MM.1S (cell line): ENCODE results near the gene AAK1.
"Not testable (repeated sequence)": the region's sequence is repeated elsewhere in the genome, so short reads cannot be mapped to it uniquely, and the experiment has no call there.

Experiments used
- DNase-seq: peaks from one replicate; pipeline ENCODE4 v3.0.0-alpha.2; 2015
- H2AFZ ChIP-seq: fragments of 300-600 bp; sonication (generic); 2 replicates; pipeline ENCODE4 v1.6.0; 2016; ENCODE audit warnings: antibody characterized with exemption, low read length
- H3F3A ChIP-seq: fragments of 300-600 bp; sonication (generic); 2 replicates; pipeline ENCODE4 v1.6.1; 2016; ENCODE audit warnings: mild to moderate bottlenecking, antibody characterized with exemption, low read length, moderate library complexity, mixed read lengths; ENCODE audit not compliant: insufficient read depth
- H3K27ac ChIP-seq: fragments of 300-600 bp; sonication (generic); 2 replicates; pipeline ENCODE4 v1.5.1; 2016; ENCODE audit warnings: mild to moderate bottlenecking, low read length
- H3K27me3 ChIP-seq: fragments of 300-600 bp; sonication (generic); replicated peaks from 2 replicates; pipeline ENCODE4 v1.6.0; 2016; ENCODE audit warnings: low read length; ENCODE audit not compliant: insufficient read depth
- H3K36me3 ChIP-seq: fragments of 300-600 bp; sonication (generic); replicated peaks from 2 replicates; pipeline ENCODE4 v1.6.1; 2016; ENCODE audit warnings: mild to moderate bottlenecking, low read length, mixed read lengths; ENCODE audit not compliant: insufficient read depth
- H3K4me1 ChIP-seq: fragments of 300-600 bp; sonication (generic); 2 replicates; pipeline ENCODE4 v1.6.1; 2016; ENCODE audit warnings: low read length, mixed read lengths
- H3K4me2 ChIP-seq: fragments of 300-600 bp; sonication (generic); 2 replicates; pipeline ENCODE4 v1.6.0; 2016; ENCODE audit warnings: low read depth, low read length
- H3K4me3 ChIP-seq: fragments of 300-600 bp; sonication (generic); 2 replicates; pipeline ENCODE4 v1.5.1; 2016; ENCODE audit warnings: low read length, mixed read lengths
- H3K79me2 ChIP-seq: fragments of 300-600 bp; sonication (generic); 2 replicates; pipeline ENCODE4 v1.6.1; 2016; ENCODE audit warnings: mixed run types, low read length, mixed read lengths
- H3K9ac ChIP-seq: fragments of 300-600 bp; sonication (generic); 2 replicates; pipeline ENCODE4 v1.6.1; 2016; ENCODE audit warnings: low read length, mixed read lengths
- H3K9me2 ChIP-seq: fragments of 300-600 bp; sonication (generic); replicated peaks from 2 replicates; pipeline ENCODE4 v1.6.1; 2016; ENCODE audit warnings: mild to moderate bottlenecking, low read length, mixed read lengths; ENCODE audit not compliant: insufficient read depth
- H3K9me3 ChIP-seq: fragments of 300-600 bp; sonication (generic); replicated peaks from 2 replicates; pipeline ENCODE4 v1.6.1; 2016; ENCODE audit warnings: mild to moderate bottlenecking, low read length, mixed read lengths; ENCODE audit not compliant: insufficient read depth
- H4K20me1 ChIP-seq: fragments of 300-600 bp; sonication (generic); 2 replicates; pipeline ENCODE4 v1.6.1; 2016; ENCODE audit warnings: mild to moderate bottlenecking, low read length, moderate library complexity, mixed read lengths; ENCODE audit not compliant: insufficient read depth
- CTCF ChIP-seq: fragments of 300-600 bp; sonication (generic); IDR thresholded peaks from 2 replicates; pipeline ENCODE4 v1.5.1; 2016; ENCODE audit warnings: antibody characterized with exemption, low read length, mixed read lengths
- EZH2 ChIP-seq: fragments of 300-600 bp; sonication (generic); optimal IDR thresholded peaks from 2 replicates; pipeline ENCODE3; 2017; ENCODE audit warnings: low read depth, mild to moderate bottlenecking, antibody characterized with exemption, low read length, mixed read lengths
- EZH2phosphoT487 ChIP-seq: fragments of 300-600 bp; sonication (generic); IDR thresholded peaks from 2 replicates; pipeline ENCODE4 v1.6.1; 2018; ENCODE audit warnings: antibody characterized with exemption, low read length

AAK1 gene

DNA sequence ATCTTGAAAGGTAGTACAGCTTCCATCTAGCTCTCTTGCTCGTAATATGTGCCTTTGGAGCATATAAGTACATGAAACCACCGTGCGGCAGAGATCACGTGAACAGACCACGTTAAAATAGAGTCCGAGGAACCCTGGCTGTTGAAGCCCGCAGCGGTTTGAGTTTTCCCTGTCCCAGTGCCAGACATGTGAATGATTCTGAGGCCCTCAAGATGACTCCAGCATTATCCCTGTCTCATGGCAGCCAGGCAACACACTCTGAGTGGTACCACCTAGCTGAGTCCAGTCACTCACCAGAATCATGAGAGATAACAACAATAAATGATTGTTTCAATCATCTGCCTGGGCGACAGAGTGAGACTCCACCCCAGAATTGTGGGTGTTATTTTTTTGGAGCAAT lies 21.6 kb upstream of the AAK1 start:
- DNase-seq: no peak
- Histone ChIP-seq H3K9me2 (no peaks in the 10 kb centered on the region), H3K27me3 (no peaks in the 10 kb centered on the region), H2AFZ (no peak overlapping the region), H3K36me3 (no peaks in the 10 kb centered on the region), H3K4me1 (no peaks in the 10 kb centered on the region), H3K9me3 (no peaks in the 10 kb centered on the region), H3K4me2 (no peak overlapping the region), H3K79me2 (no peaks in the 10 kb centered on the region), H4K20me1 (no peaks in the 10 kb centered on the region), H3K27ac (no peak overlapping the region), H3K9ac (no peak overlapping the region), H3K4me3 (no peak overlapping the region), H3F3A (no peaks in the 10 kb centered on the region)
- TF ChIP-seq EZH2: no peak
- TF ChIP-seq CTCF: no peak
- no peak for TF ChIP-seq EZH2phosphoT487

DNA sequence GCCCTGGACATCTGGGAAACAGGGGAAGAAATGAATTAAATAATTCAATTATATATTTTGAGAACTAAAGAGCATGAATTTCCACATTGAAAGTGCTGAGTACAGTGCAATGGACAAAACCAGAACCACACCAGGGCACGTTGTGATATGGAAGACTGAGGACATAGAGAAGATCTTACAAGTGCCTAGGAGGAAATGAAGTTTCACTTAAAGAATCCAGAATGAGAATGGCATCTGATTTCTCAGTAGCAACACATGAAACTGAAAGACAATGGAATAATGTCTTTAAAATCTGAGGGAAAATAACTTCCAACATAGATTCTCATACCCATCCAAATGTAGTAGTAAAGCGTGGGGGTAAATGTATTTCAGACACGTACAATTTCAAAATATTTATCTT lies 20.3 kb upstream of the AAK1 start:
- Histone ChIP-seq H3K36me3 (no peaks in the 10 kb centered on the region), H2AFZ (no peak overlapping the region), H3K9me2 (no peaks in the 10 kb centered on the region), H3K79me2 (no peaks in the 10 kb centered on the region), H4K20me1 (no peaks in the 10 kb centered on the region), H3K4me2 (no peak overlapping the region), H3K27me3 (no peaks in the 10 kb centered on the region), H3K4me3 (no peak overlapping the region), H3K9me3 (no peaks in the 10 kb centered on the region), H3K4me1 (no peaks in the 10 kb centered on the region), H3K27ac (no peak overlapping the region), H3K9ac (no peak overlapping the region), H3F3A (no peaks in the 10 kb centered on the region)
- no peak for TF ChIP-seq EZH2
- no peak for TF ChIP-seq CTCF
- TF ChIP-seq EZH2phosphoT487: no peak
- no peak for DNase-seq

- not testable (repeated sequence) for DNase-seq, H3K9me3 ChIP-seq, H2AFZ ChIP-seq, H3K9ac ChIP-seq, H4K20me1 ChIP-seq, H3K4me1 ChIP-seq, H3K79me2 ChIP-seq, H3K9me2 ChIP-seq, H3K27ac ChIP-seq, H3K4me3 ChIP-seq, H3K27me3 ChIP-seq, H3K36me3 ChIP-seq, H3K4me2 ChIP-seq, H3F3A ChIP-seq
Observed at GRCh38 chr2:69662547-69662946, 19.0 kb upstream of the AAK1 start.

- no peaks in the 10 kb centered on the region for H3K9me2 ChIP-seq
- no peaks in the 10 kb centered on the region for H3K79me2 ChIP-seq
- no peaks in the 10 kb centered on the region for H3K4me1 ChIP-seq
- no peaks in the 10 kb centered on the region for H3K27me3 ChIP-seq
- H3K4me2 ChIP-seq: no peak overlapping the region
- no peaks in the 10 kb centered on the region for H3K36me3 ChIP-seq
- H2AFZ ChIP-seq: no peak overlapping the region
- H4K20me1 ChIP-seq: no peaks in the 10 kb centered on the region
- H3K4me3 ChIP-seq: no peak overlapping the region
- TF ChIP-seq EZH2: no peak
- no peak for TF ChIP-seq CTCF
- TF ChIP-seq EZH2phosphoT487: no peak
- H3K9me3 ChIP-seq: no peaks in the 10 kb centered on the region
- H3F3A ChIP-seq: no peaks in the 10 kb centered on the region
- DNase-seq: no peak
- H3K27ac ChIP-seq: no peak overlapping the region
- no peak overlapping the region for H3K9ac ChIP-seq
Observed at GRCh38 chr2:69660637-69661036, 17.1 kb upstream of the AAK1 start.
